Stimulated activated naive CD8-positive, alpha-beta T cell treated with anti-CD3 and anti-CD28 coated beads, Interleukin-15, Interleukin-2, amounts not matched to agents 100 ng/mL and 50 ng/mL, for 24 hours (primary cell): ENCODE results near the gene SSNA1.

ENCODE experiments used
- H3K27ac Mint-ChIP-seq: one replicate; pipeline ENCODE4 v1.8.0; 2021; ENCODE audit warnings: mild to moderate bottlenecking, mixed read lengths
- H3K27me3 Mint-ChIP-seq: one replicate; pipeline ENCODE4 v1.8.0; 2021; ENCODE audit warnings: mixed read lengths
- H3K36me3 Mint-ChIP-seq: one replicate; pipeline ENCODE4 v1.8.0; 2021; ENCODE audit warnings: low read depth, mixed read lengths
- H3K4me1 Mint-ChIP-seq: one replicate; pipeline ENCODE4 v1.8.0; 2021; ENCODE audit warnings: low read depth, mixed read lengths
- H3K4me3 Mint-ChIP-seq: one replicate; pipeline ENCODE4 v1.8.0; 2021; ENCODE audit warnings: mild to moderate bottlenecking, mixed read lengths
- H3K9me3 Mint-ChIP-seq: one replicate; pipeline ENCODE4 v1.8.0; 2021; ENCODE audit warnings: mixed read lengths

SSNA1 gene

GRCh38 chr9:137213160-137214060 is 24.9 kb downstream of the SSNA1 start:
- no peaks in the 10 kb centered on the region for H3K27me3 Mint-ChIP-seq
- peaks cover 13% of the 10 kb centered on the region for H3K36me3 Mint-ChIP-seq
- no peaks in the 10 kb centered on the region for H3K4me1 Mint-ChIP-seq
- H3K27ac Mint-ChIP-seq: no peak overlapping the region
- no peak overlapping the region for H3K4me3 Mint-ChIP-seq
- H3K9me3 Mint-ChIP-seq: no peaks in the 10 kb centered on the region

GRCh38 chr9:137214620-137215019 is 26.1 kb downstream of the SSNA1 start:
- Mint-ChIP-seq H3K36me3 (peaks cover 4% of the 10 kb centered on the region), H3K4me1 (no peaks in the 10 kb centered on the region), H3K27me3 (no peaks in the 10 kb centered on the region), H3K9me3 (no peaks in the 10 kb centered on the region), H3K27ac (no peak overlapping the region), H3K4me3 (no peak overlapping the region)

- H3K9me3 Mint-ChIP-seq: no peaks in the 10 kb centered on the region
- no peak overlapping the region for H3K27ac Mint-ChIP-seq
- no peaks in the 10 kb centered on the region for H3K4me1 Mint-ChIP-seq
- no peak overlapping the region for H3K4me3 Mint-ChIP-seq
- peaks cover 4% of the 10 kb centered on the region for H3K36me3 Mint-ChIP-seq
- no peaks in the 10 kb centered on the region for H3K27me3 Mint-ChIP-seq
These were observed 26.9 kb downstream of the SSNA1 start for GRCh38 chr9:137215196-137215986.

- Mint-ChIP-seq H3K27me3 (no peaks in the 10 kb centered on the region), H3K4me1 (no peaks in the 10 kb centered on the region), H3K36me3 (peaks cover 4% of the 10 kb centered on the region), H3K4me3 (no peak overlapping the region), H3K9me3 (no peaks in the 10 kb centered on the region), H3K27ac (no peak overlapping the region)
These were observed 27.9 kb downstream of the SSNA1 start for GRCh38 chr9:137216188-137216965.

- Mint-ChIP-seq H3K27ac (no peak overlapping the region), H3K4me3 (no peak overlapping the region), H3K9me3 (no peaks in the 10 kb centered on the region), H3K36me3 (peaks cover 4% of the 10 kb centered on the region), H3K4me1 (no peaks in the 10 kb centered on the region), H3K27me3 (no peaks in the 10 kb centered on the region)
These were observed 29.1 kb downstream of the SSNA1 start for GRCh38 chr9:137217276-137218211.

- no peaks in the 10 kb centered on the region for H3K36me3 Mint-ChIP-seq
- no peak overlapping the region for H3K4me3 Mint-ChIP-seq
- no peaks in the 10 kb centered on the region for H3K27me3 Mint-ChIP-seq
- no peaks in the 10 kb centered on the region for H3K9me3 Mint-ChIP-seq
- no peak overlapping the region for H3K27ac Mint-ChIP-seq
- H3K4me1 Mint-ChIP-seq: no peaks in the 10 kb centered on the region
These were observed 29.8 kb downstream of the SSNA1 start for GRCh38 chr9:137218212-137218753.

GRCh38 chr9:137218754-137219271 is 30.3 kb downstream of the SSNA1 start:
- H3K36me3 Mint-ChIP-seq: no peaks in the 10 kb centered on the region
- no peak overlapping the region for H3K27ac Mint-ChIP-seq
- no peak overlapping the region for H3K4me3 Mint-ChIP-seq
- H3K27me3 Mint-ChIP-seq: no peaks in the 10 kb centered on the region
- peaks cover 2% of the 10 kb centered on the region for H3K4me1 Mint-ChIP-seq
- H3K9me3 Mint-ChIP-seq: no peaks in the 10 kb centered on the region

GRCh38 chr9:137219757-137220316 is 31.4 kb downstream of the SSNA1 start:
- Mint-ChIP-seq H3K4me1 (peaks cover 6% of the 10 kb centered on the region), H3K27me3 (no peaks in the 10 kb centered on the region), H3K4me3 (no peak overlapping the region), H3K36me3 (no peaks in the 10 kb centered on the region), H3K27ac (no peak overlapping the region), H3K9me3 (no peaks in the 10 kb centered on the region)

GRCh38 chr9:137220317-137221094 is 32.0 kb downstream of the SSNA1 start:
- H3K27me3 Mint-ChIP-seq: no peaks in the 10 kb centered on the region
- H3K27ac Mint-ChIP-seq: no peak overlapping the region
- peaks cover 6% of the 10 kb centered on the region for H3K4me1 Mint-ChIP-seq
- H3K4me3 Mint-ChIP-seq: no peak overlapping the region
- H3K36me3 Mint-ChIP-seq: no peaks in the 10 kb centered on the region
- no peaks in the 10 kb centered on the region for H3K9me3 Mint-ChIP-seq

GRCh38 chr9:137221095-137221505 is 32.6 kb downstream of the SSNA1 start:
- Mint-ChIP-seq H3K9me3 (no peaks in the 10 kb centered on the region), H3K27ac (no peak overlapping the region), H3K27me3 (no peaks in the 10 kb centered on the region), H3K4me3 (no peak overlapping the region), H3K36me3 (no peaks in the 10 kb centered on the region), H3K4me1 (peaks cover 6% of the 10 kb centered on the region)

GRCh38 chr9:137221506-137222111 is 33.1 kb downstream of the SSNA1 start:
- Mint-ChIP-seq H3K4me3 (no peak overlapping the region), H3K9me3 (no peaks in the 10 kb centered on the region), H3K27ac (no peak overlapping the region), H3K27me3 (no peaks in the 10 kb centered on the region), H3K36me3 (no peaks in the 10 kb centered on the region), H3K4me1 (peaks cover 6% of the 10 kb centered on the region)

- H3K4me1 Mint-ChIP-seq: peaks cover 6% of the 10 kb centered on the region
- H3K27ac Mint-ChIP-seq: no peak within 1 kb of the TSS
- H3K4me3 Mint-ChIP-seq: peak within 1 kb of the TSS; percentile 83
- peaks cover under 1% of the 10 kb centered on the region for H3K27me3 Mint-ChIP-seq
- H3K9me3 Mint-ChIP-seq: no peaks in the 10 kb centered on the region
- H3K36me3 Mint-ChIP-seq: no peaks in the 10 kb centered on the region
These were observed 34.0 kb downstream of the SSNA1 start, which contains the start of gene RNF208 for GRCh38 chr9:137222190-137223077. Gene RNF208 (minus strand): TSS chr9:137222240. CDS start chr9:137221212, 1,028 bp downstream.
